GM12865 (cell line): ENCODE measurements around the gene ANXA10.
"Not testable (repeated sequence)": the region's sequence is repeated elsewhere in the genome, so short reads cannot be mapped to it uniquely, and the experiment has no call there.

Experiments
- DNase-seq: peaks from one replicate; pipeline ENCODE4 v3.0.0; 2010; ENCODE audit warnings: low read depth
- H3K4me3 ChIP-seq: 2 replicates; pipeline ENCODE4 v1.5.1; 2011; ENCODE audit warnings: mild to moderate bottlenecking, low read depth, low read length, control low read depth
- CTCF ChIP-seq: IDR thresholded peaks from 2 replicates; pipeline ENCODE4 v1.5.1; 2011; ENCODE audit warnings: low read length, control low read depth, low read depth, inconsistent platforms; ENCODE audit not compliant: insufficient read depth; ENCODE audit errors: missing control alignments

ANXA10 gene

DNA sequence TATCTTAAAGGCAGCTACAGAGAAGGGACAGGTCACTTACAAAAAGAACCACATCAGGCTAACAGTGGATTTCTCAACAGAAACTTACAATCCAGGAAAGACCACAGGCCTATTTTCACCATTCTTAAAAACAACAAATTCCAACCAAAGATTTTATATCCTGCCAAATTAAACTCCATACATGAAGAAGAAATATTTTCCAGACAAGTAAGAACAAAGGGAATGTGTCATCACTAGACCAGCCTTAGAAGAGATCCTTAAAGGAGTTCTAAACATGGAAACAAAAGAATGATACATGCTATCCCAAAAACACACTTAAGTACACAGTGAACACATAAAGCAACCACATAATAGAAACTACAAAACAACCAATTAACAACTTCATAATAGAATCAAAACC lies 105.6 kb downstream of the ANXA10 start:
- no peak for TF ChIP-seq CTCF
- DNase-seq = no peak
- no peak overlapping the region for H3K4me3 ChIP-seq

DNA sequence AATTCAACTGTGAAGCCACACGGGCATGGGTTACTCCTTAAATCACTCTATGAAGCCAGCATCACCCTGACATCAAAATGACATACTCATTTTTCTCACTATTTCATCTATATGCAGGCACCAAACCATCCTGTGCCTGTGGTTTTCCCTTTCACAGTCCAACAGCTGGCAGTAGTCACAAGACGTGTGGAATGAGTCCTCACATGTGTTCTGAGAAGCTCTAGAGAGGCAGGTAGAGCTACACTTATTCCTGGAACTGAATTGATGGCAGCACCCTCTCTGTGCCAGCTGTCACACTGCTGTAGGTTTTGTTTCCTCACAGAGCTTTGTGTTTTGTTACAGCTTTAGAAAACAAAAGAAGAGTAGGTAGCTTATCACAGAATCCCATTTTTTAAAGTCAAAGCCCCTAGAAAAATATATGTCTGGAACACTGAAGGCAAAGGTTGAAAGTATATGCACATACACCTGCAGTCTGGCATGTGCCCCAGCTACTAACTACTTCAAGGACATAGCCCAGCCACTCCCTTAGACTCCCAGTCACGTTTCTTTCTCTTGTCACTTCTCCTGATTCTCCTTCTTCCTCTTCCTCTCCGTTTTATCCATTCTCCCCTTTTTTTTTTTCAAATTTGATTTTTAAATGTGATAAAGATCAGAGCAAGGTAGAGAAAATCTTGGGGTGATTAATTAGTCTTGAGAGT lies 107.1 kb downstream of the ANXA10 start:
- TF ChIP-seq CTCF = no peak
- no peak overlapping the region for H3K4me3 ChIP-seq
- DNase-seq = no peak

- no peak for DNase-seq
- no peak for TF ChIP-seq CTCF
- no peak overlapping the region for H3K4me3 ChIP-seq
These were observed 108.3 kb downstream of the ANXA10 start for GRCh38 chr4:168200685-168201084.

- TF ChIP-seq CTCF = no peak
- DNase-seq = no peak
- no peak overlapping the region for H3K4me3 ChIP-seq
These were observed 111.0 kb downstream of the ANXA10 start for GRCh38 chr4:168203233-168203911.

DNA sequence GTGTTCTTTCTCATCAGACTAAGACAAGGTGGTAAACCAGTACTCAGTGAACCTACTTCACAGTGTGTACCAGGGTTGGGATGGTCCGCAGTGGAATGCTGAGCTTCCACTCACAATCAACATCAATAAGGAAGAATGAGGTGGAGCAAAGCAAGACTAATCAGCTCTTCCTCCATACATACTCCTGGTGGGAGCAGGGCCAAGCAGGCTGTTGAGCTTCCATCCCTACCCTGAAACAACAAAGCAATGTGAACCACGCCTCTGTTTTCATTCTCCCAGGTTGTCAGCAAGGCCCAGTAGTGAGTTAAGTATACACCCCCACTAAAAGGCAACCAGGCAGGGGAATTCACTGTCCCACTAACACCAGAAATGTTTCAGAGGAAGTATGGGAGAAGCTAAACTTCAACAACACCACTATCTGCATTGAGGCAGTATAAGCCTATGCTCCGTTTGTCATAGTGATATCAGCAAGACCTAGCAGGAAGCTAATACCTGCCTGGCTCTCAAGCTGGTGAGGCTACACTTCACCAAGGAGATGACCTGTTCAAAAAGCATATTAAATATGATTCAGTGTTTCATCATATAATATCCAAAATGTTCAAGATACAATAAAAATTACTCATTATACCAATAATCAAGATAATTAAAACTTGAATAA lies 116.7 kb downstream of the ANXA10 start:
- H3K4me3 ChIP-seq = no peak overlapping the region
- TF ChIP-seq CTCF = no peak
- DNase-seq = no peak

DNA sequence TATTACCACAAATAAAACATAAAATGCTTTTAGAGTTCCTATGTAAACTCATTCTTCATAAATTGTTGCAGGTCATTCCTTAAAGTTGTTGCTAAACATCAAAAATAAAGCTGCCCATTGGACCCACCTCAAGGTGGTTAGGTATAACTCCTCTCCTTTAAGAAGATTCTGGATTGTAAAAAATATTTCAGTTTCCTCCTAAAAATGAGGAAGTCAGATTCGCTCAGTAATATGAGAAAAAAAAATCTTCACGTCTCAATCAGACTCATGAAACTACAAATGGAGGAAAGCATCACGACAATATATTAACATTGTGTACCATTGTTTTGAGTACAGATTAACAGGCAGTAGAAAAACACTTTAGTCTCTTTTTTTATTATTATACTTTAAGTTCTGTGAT lies 120.3 kb downstream of the ANXA10 start:
- no peak overlapping the region for H3K4me3 ChIP-seq
- DNase-seq = no peak
- no peak for TF ChIP-seq CTCF

DNA sequence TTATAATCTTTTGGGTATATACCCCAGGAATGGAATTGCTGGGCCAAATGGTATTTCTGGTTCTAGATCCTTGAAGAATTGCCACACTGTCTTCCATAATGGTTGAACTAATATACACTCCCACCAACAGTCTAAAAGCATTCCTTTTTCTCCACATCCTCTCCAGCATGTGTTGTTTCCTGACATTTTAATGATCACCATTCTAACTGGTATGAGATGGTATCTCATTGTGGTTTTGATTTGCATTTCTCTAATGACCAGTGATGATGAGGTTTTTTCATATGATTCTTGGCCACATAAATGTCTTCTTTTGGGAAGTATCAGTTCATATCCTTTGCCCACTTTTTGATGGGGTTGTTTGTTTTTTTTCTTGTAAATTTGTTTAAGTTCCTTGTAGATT lies 121.2 kb downstream of the ANXA10 start:
- DNase-seq, H3K4me3 ChIP-seq: not testable (repeated sequence)
